Astrocyte (in vitro differentiated cells and primary cell): ENCODE data around the gene PER1. TPM values are rescaled to one million over a fixed set of nuclear protein-coding genes. Genes with fewer than 3 reads are reported as not detected.

Experiments
- DNase-seq: peaks from one replicate; pipeline ENCODE4 v3.0.0-alpha.2; 2010; ENCODE audit warnings: low read depth
- FAIRE-seq: peaks from 2 replicates; lab custom pipeline; 2011; peaks lifted over from hg19 to GRCh38; lab: Jason Lieb, UNC
- H2AFZ ChIP-seq: 2 replicates; pipeline ENCODE4 v1.6.0; 2012; ENCODE audit warnings: low read depth, low read length, inconsistent platforms
- H3K27ac ChIP-seq: 2 replicates; pipeline ENCODE4 v1.5.1; 2011; ENCODE audit warnings: low read depth, low read length, inconsistent platforms
- H3K27me3 ChIP-seq: 2 replicates; pipeline ENCODE4 v1.6.0; 2011; ENCODE audit warnings: low read length, inconsistent platforms; ENCODE audit not compliant: insufficient read depth
- H3K36me3 ChIP-seq: 2 replicates; pipeline ENCODE4 v1.5.1; 2011; ENCODE audit warnings: low read length, inconsistent platforms; ENCODE audit not compliant: insufficient read depth
- H3K4me1 ChIP-seq: 2 replicates; pipeline ENCODE4 v1.5.1; 2011; ENCODE audit warnings: low read length, inconsistent platforms; ENCODE audit not compliant: insufficient read depth
- H3K4me2 ChIP-seq: 2 replicates; pipeline ENCODE4 v1.6.0; 2012; ENCODE audit warnings: low read length, inconsistent platforms
- H3K4me3 ChIP-seq: 2 replicates; pipeline ENCODE4 v1.5.1; 2011; ENCODE audit warnings: low read depth, mild to moderate bottlenecking, low read length, inconsistent platforms; ENCODE audit not compliant: insufficient read depth
- H3K79me2 ChIP-seq: 2 replicates; pipeline ENCODE4 v1.6.0; 2012; ENCODE audit warnings: mild to moderate bottlenecking, low read length, inconsistent platforms; ENCODE audit not compliant: insufficient read depth
- H3K9ac ChIP-seq: 2 replicates; pipeline ENCODE4 v1.6.0; 2012; ENCODE audit warnings: mild to moderate bottlenecking, low read length, inconsistent platforms
- H3K9me3 ChIP-seq: 2 replicates; pipeline ENCODE4 v1.5.1; 2012; ENCODE audit warnings: low read depth, mild to moderate bottlenecking, low read length, inconsistent platforms; ENCODE audit not compliant: insufficient read depth
- H4K20me1 ChIP-seq: 2 replicates; pipeline ENCODE4 v1.6.0; 2012; ENCODE audit warnings: low read length, inconsistent platforms; ENCODE audit not compliant: insufficient read depth
- H3K27ac Mint-ChIP-seq: one replicate; pipeline ENCODE4 v1.8.0; 2021; ENCODE audit warnings: mild to moderate bottlenecking, mixed read lengths; ENCODE audit not compliant: unreplicated experiment
- H3K27me3 Mint-ChIP-seq: one replicate; pipeline ENCODE4 v1.8.0; 2021; ENCODE audit warnings: low read depth, mixed read lengths; ENCODE audit not compliant: unreplicated experiment
- H3K36me3 Mint-ChIP-seq: one replicate; pipeline ENCODE4 v1.8.0; 2021; ENCODE audit warnings: low read depth, mixed read lengths; ENCODE audit not compliant: unreplicated experiment
- H3K4me1 Mint-ChIP-seq: one replicate; pipeline ENCODE4 v1.8.0; 2021; ENCODE audit warnings: low read depth, mixed read lengths; ENCODE audit not compliant: unreplicated experiment
- H3K4me3 Mint-ChIP-seq: one replicate; pipeline ENCODE4 v1.8.0; 2021; ENCODE audit warnings: mild to moderate bottlenecking, moderate library complexity, mixed read lengths; ENCODE audit not compliant: unreplicated experiment
- H3K9me3 Mint-ChIP-seq: one replicate; pipeline ENCODE4 v1.8.0; 2021; ENCODE audit warnings: mild to moderate bottlenecking, mixed read lengths; ENCODE audit not compliant: unreplicated experiment
- CTCF ChIP-seq: IDR thresholded peaks from 2 replicates; pipeline ENCODE4 v1.5.1; 2011; ENCODE audit warnings: low read depth, mild to moderate bottlenecking, inconsistent platforms, low read length, moderate library complexity; ENCODE audit not compliant: insufficient read depth
- EZH2 ChIP-seq: IDR thresholded peaks from 2 replicates; pipeline ENCODE4 v1.6.1; 2012; ENCODE audit warnings: mild to moderate bottlenecking, low read length, inconsistent platforms; ENCODE audit not compliant: insufficient read depth
- total RNA-seq: library from RNA; stranded (reverse); gene quantifications from 2 replicates; pipeline ENCODE4 v1.2.1, GENCODE V29; 2021

Gene PER1
- total RNA-seq, 1 donor from 2014 or later, result 17.0 TPM

- Histone ChIP-seq H4K20me1 (peaks cover 8% of the 10 kb centered on the region), H3K4me2 (peak overlapping the region; percentile 97), H3K27ac (no peak overlapping the region), H3K79me2 (no peaks in the 10 kb centered on the region), H3K4me1 (peaks cover 44% of the 10 kb centered on the region), H3K36me3 (no peaks in the 10 kb centered on the region), H3K4me3 (peak overlapping the region; percentile 60), H3K9ac (peak overlapping the region; percentile 74), H2AFZ (peak overlapping the region; percentile 85), H3K27me3 (peaks cover 20% of the 10 kb centered on the region), H3K9me3 (no peaks in the 10 kb centered on the region)
- no peak for DNase-seq
- no peak for TF ChIP-seq CTCF
- no peak for TF ChIP-seq EZH2
- Mint-ChIP-seq H3K4me1 (peaks cover 11% of the 10 kb centered on the region), H3K27me3 (peaks cover 48% of the 10 kb centered on the region), H3K4me3 (peak overlapping the region; percentile 84), H3K36me3 (no peaks in the 10 kb centered on the region), H3K27ac (no peak overlapping the region), H3K9me3 (no peaks in the 10 kb centered on the region)
- no peak for FAIRE-seq
These were observed 25.6 kb downstream of the PER1 start for GRCh38 chr17:8126491-8127066.

- Mint-ChIP-seq H3K36me3 (no peaks in the 10 kb centered on the region), H3K4me3 (peak overlapping the region; percentile 83), H3K4me1 (peaks cover 11% of the 10 kb centered on the region), H3K27ac (peak overlapping the region; percentile 67), H3K9me3 (no peaks in the 10 kb centered on the region), H3K27me3 (peaks cover 48% of the 10 kb centered on the region)
- no peaks in the 10 kb centered on the region for H3K9me3 ChIP-seq
- H3K79me2 ChIP-seq, result no peaks in the 10 kb centered on the region
- peaks cover 45% of the 10 kb centered on the region for H3K4me1 ChIP-seq
- no peaks in the 10 kb centered on the region for H3K36me3 ChIP-seq
- peaks cover 10% of the 10 kb centered on the region for H4K20me1 ChIP-seq
- H3K4me2 ChIP-seq, result peak overlapping the region; percentile 97
- no peak overlapping the region for H3K27ac ChIP-seq
- H3K27me3 ChIP-seq, result peaks cover 20% of the 10 kb centered on the region
- H3K9ac ChIP-seq, result peak overlapping the region; percentile 49
- TF ChIP-seq CTCF, result no peak
- TF ChIP-seq EZH2, result no peak
- peak overlapping the region; percentile 66 for H2AFZ ChIP-seq
- FAIRE-seq, result no peak
- peak overlapping the region; percentile 60 for H3K4me3 ChIP-seq
- DNase-seq, result no peak
These were observed 26.2 kb downstream of the PER1 start for GRCh38 chr17:8125947-8126490.
